Thymus (tissue), 11 donors: ENCODE data around the gene ACOT4. TPM values are rescaled to one million over a fixed set of nuclear protein-coding genes. Genes with fewer than 3 reads are reported as not detected.

Experiments used
- DNase-seq, 9 donors: peaks; one replicate each; pipeline ENCODE4 v3.0.0-alpha.2; 2013; ENCODE audit warnings: low spot score in 9 of 9, low read depth in 6 of 9, missing footprints in 1 of 9
- H3K27ac ChIP-seq, 2 donors: one replicate each; pipeline ENCODE4 v1.5.1; 2013; ENCODE audit warnings: control low read depth in 1 of 2, low read depth in 1 of 2, low read length in 1 of 2, mild to moderate bottlenecking in 1 of 2, moderate library complexity in 1 of 2
- H3K27me3 ChIP-seq, 2 donors: one replicate each; pipeline ENCODE4 v1.5.1; 2013; ENCODE audit warnings: low read length in 1 of 2; ENCODE audit not compliant: control insufficient read depth in 2 of 2, insufficient read depth in 1 of 2
- H3K36me3 ChIP-seq, 2 donors: one replicate each; pipeline ENCODE4 v1.5.1; 2013; ENCODE audit warnings: low read length in 1 of 2, mild to moderate bottlenecking in 1 of 2, moderate library complexity in 1 of 2; ENCODE audit not compliant: control insufficient read depth in 2 of 2, insufficient read depth in 2 of 2
- H3K4me1 ChIP-seq, 2 donors: one replicate each; pipeline ENCODE4 v1.5.1; 2013; ENCODE audit warnings: low read length in 2 of 2; ENCODE audit not compliant: control insufficient read depth in 2 of 2, insufficient read depth in 2 of 2
- H3K4me3 ChIP-seq, 2 donors: one replicate each; pipeline ENCODE4 v1.5.1; 2013; ENCODE audit warnings: low read length in 2 of 2, control low read depth in 1 of 2, mild to moderate bottlenecking in 1 of 2
- H3K9me3 ChIP-seq, 2 donors: one replicate each; pipeline ENCODE4 v1.5.1; 2013; ENCODE audit warnings: low read length in 1 of 2, mild to moderate bottlenecking in 1 of 2; ENCODE audit not compliant: control insufficient read depth in 2 of 2, insufficient read depth in 1 of 2
- WGBS: extraction: QIAGEN DNeasy Blood & Tissue Kit; methylation state at CpG from one replicate; pipeline ENCODE4 v1.1.7; 2013; 5-methylcytosine and 5-hydroxymethylcytosine counted together
- polyA plus RNA-seq: library from polyadenylated mRNA; stranded (reverse); fragments of 200-250 nt; gene quantifications from one replicate; pipeline ENCODE4 v1.2.3, GENCODE V29; 2013
- total RNA-seq: library from RNA; stranded (reverse); fragments of 120-200 nt; gene quantifications from one replicate; pipeline ENCODE4 v1.2.4, GENCODE V29; 2013
- donor health status: healthy.

The ACOT4 gene
- total and polyA plus RNA-seq, 2 donors, result 0.76 to 1.6 TPM

DNA sequence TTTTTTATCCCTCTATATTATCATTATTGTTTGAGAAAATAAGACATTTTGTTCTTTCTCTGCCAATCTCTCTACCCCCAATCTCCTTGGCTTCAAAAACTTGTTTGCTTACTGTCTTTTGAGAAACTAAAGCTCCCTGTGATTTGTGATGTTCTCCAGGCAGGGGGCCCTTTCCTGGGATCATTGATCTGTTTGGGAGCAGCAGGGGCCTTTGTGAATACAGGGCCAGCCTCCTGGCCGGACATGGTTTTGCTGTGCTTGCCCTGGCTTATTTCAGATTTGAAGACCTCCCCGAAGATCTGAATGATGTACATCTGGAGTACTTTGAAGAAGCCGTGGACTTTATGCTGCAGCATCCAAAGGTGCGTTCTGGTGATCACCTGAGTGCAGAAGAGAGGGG lies 25.2 kb downstream of the ACOT4 start:
- Histone ChIP-seq H3K4me1 (peaks cover 0 to 3% of the 10 kb centered on the region in 2 donors), H3K27me3 (peaks cover 0 to 18% of the 10 kb centered on the region in 2 donors), H3K36me3 (no peaks in the 10 kb centered on the region), H3K4me3 (no peak overlapping the region), H3K27ac (no peak overlapping the region), H3K9me3 (no peaks in the 10 kb centered on the region)
- no peak for DNase-seq
- WGBS, result 93% methylated on average over 4 of the region's 4 CpGs

DNA sequence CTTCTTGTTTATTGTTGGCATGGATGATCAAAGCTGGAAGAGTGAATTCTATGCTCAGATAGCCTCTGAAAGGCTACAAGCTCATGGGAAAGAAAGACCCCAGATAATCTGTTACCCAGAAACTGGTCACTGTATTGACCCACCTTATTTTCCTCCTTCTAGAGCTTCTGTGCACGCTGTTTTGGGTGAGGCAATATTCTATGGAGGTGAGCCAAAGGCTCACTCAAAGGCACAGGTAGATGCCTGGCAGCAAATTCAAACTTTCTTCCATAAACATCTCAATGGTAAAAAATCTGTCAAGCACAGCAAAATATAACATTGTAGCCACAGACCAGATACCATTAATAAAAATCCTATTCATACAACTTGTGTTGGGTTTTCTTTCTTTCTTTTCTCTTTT lies 27.9 kb downstream of the ACOT4 start:
- no peak overlapping the region for H3K4me3 ChIP-seq
- WGBS, result 93% methylated on average over 1 of the region's 1 CpG
- H3K9me3 ChIP-seq, result no peaks in the 10 kb centered on the region

DNA sequence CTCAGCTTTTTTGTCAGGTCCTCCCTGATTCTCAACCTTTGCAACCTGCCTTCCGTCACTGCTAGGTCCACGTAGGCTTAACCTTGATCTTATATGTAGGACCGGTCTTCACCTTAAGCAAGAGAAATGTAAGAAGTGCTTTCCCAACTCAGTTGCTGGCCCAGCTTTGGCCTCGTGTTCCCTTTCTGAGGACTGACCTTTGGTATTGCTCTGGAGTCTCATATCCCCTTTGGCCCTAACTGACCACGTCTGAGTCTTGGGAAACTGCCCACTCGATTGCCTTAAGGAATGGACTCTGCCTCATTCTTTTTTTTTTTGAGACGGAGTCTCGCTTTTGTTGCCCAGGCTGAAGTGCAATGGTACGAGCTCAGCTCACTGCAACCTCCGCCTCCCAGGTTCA lies 28.6 kb downstream of the ACOT4 start:
- 95% methylated on average over 10 of the region's 10 CpGs for WGBS
- H3K27me3 ChIP-seq, result no peaks in the 10 kb centered on the region
- H3K27ac ChIP-seq, result no peak overlapping the region
- no peaks in the 10 kb centered on the region for H3K9me3 ChIP-seq
- H3K4me1 ChIP-seq, result no peaks in the 10 kb centered on the region
- no peak for DNase-seq
- no peak overlapping the region for H3K4me3 ChIP-seq
- no peaks in the 10 kb centered on the region for H3K36me3 ChIP-seq

More for the DNA sequence above, 27.9 kb downstream of the ACOT4 start:
- DNase-seq, result no peak
- Histone ChIP-seq H3K36me3 (no peaks in the 10 kb centered on the region), H3K27me3 (no peaks in the 10 kb centered on the region), H3K4me1 (no peaks in the 10 kb centered on the region), H3K27ac (no peak overlapping the region)

DNA sequence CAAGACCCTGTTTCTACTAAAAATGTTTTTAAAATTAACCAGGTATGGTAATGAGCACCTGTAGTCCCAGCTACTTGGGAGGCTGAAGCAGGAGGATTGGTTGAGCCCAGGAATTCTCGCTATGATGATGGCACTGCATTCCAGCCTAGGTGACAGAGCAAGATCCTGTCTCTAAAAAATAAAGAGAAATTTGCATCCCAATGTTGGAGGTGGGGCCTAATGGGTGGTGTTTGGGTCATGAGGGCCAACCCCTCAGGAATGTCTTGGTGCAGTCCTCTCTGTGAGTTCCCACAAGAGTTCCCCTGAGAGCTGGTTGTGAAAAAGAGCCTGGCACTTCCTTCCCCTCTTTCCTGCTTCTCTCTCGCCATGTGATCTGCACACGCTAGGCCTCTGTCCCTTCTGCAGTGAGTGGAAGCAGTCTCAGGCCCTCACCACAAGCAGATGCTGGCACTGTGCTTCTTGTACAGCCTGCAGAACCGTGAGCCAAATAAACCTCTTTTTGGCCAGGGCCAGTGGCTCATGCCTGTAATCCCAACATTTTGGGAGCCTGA lies 31.9 kb downstream of the ACOT4 start:
- Histone ChIP-seq H3K9me3 (no peaks in the 10 kb centered on the region), H3K36me3 (no peaks in the 10 kb centered on the region), H3K27me3 (no peaks in the 10 kb centered on the region), H3K4me3 (no peak overlapping the region), H3K27ac (no peak overlapping the region), H3K4me1 (no peaks in the 10 kb centered on the region)
- DNase-seq, result no peak
- WGBS, result 95% methylated on average over 4 of the region's 4 CpGs

DNA sequence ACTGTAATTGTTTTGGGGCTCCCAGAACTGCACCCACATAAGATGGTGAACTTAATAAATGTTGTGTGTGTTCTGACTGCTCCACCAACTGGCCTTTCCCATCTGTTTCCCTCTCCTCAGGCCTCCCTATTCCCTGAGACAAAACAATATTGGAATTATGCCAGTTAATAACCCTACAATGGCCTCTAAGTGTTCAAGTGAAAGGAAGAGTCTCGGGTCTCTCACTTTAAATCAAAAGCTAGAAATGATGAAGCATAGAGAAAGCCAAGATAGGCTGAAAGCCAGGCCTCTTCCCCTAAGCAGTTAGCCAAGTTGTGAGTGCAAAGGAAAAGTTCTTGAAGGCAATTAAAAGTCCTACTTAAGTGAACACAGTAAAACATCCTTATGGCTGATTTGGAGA lies 34.0 kb downstream of the ACOT4 start:
- no peak for DNase-seq
- Histone ChIP-seq H3K27me3 (peaks cover 0 to 4% of the 10 kb centered on the region in 2 donors), H3K4me3 (no peak overlapping the region), H3K27ac (no peak overlapping the region), H3K9me3 (no peaks in the 10 kb centered on the region), H3K4me1 (no peaks in the 10 kb centered on the region), H3K36me3 (no peaks in the 10 kb centered on the region)
- WGBS, result 93% methylated on average over 1 of the region's 1 CpG

DNA sequence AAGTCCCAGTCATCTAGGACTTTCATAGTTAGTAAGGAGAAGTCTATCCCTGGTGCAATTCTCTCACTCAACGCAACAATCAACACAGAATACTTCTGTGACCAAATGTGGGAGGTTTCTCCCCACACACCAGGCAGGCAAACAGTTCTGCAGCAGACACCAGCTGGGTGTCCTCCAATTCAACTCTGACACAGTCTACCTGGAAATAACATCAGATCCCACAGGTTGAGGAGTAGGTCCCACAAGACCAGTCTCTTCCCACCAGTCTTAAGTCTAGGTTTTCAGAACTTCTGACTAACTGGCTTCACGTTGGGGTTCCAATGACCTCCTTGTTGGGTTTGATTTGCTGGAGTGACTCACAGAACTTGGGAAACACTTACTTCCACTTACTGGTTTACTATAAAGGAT lies 35.5 kb downstream of the ACOT4 start:
- Histone ChIP-seq H3K36me3 (no peaks in the 10 kb centered on the region), H3K4me1 (no peaks in the 10 kb centered on the region), H3K9me3 (no peaks in the 10 kb centered on the region), H3K27ac (no peak overlapping the region), H3K4me3 (no peak overlapping the region), H3K27me3 (peaks cover 0 to 15% of the 10 kb centered on the region in 2 donors)
- WGBS, result 97% methylated on average over 2 of the region's 2 CpGs
- no peak for DNase-seq

DNA sequence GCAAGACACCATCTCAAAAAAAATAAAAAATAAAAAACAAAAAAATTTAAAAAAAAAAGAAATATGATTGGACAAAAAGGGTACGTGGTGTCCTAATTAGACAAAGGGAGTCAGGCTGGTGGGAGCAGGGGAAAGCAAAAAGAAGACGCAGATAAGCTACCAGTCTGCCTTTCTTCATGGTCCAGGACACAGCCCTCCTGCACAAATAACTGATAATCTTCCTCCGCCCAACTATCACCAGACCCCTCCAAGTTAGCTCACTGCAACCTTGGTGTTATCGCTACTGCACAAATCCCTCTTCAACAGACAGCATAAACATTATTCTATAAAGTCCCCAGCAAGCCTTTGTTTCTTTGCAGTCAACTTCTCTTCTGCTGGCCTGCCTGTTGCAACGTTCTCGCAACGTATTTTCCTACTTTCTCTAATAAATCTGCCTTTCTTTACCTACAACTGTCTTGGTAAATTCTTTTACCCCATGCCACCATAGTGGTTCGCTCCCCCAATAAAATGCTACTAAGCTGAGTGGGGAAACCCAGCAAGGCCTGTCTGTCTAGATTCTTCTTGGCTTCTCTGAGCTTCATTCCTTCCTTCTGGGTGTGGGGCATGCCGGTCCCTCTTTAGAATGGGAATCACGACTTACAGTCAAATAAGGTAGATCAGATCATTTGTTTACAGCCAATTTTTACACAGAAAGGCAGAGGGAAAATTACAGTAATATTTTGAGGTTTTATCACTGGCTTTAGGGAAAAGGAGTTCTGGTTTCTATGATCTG lies 38.5 kb downstream of the ACOT4 start:
- Histone ChIP-seq H3K27ac (no peak overlapping the region), H3K36me3 (no peaks in the 10 kb centered on the region), H3K4me3 (no peak overlapping the region), H3K9me3 (peaks cover 0 to 2% of the 10 kb centered on the region in 2 donors), H3K4me1 (peaks cover 10 to 12% of the 10 kb centered on the region in 2 donors), H3K27me3 (peaks cover 14 to 44% of the 10 kb centered on the region in 2 donors)
- DNase-seq, result no peak
- 96% methylated on average over 10 of the region's 10 CpGs for WGBS

DNA sequence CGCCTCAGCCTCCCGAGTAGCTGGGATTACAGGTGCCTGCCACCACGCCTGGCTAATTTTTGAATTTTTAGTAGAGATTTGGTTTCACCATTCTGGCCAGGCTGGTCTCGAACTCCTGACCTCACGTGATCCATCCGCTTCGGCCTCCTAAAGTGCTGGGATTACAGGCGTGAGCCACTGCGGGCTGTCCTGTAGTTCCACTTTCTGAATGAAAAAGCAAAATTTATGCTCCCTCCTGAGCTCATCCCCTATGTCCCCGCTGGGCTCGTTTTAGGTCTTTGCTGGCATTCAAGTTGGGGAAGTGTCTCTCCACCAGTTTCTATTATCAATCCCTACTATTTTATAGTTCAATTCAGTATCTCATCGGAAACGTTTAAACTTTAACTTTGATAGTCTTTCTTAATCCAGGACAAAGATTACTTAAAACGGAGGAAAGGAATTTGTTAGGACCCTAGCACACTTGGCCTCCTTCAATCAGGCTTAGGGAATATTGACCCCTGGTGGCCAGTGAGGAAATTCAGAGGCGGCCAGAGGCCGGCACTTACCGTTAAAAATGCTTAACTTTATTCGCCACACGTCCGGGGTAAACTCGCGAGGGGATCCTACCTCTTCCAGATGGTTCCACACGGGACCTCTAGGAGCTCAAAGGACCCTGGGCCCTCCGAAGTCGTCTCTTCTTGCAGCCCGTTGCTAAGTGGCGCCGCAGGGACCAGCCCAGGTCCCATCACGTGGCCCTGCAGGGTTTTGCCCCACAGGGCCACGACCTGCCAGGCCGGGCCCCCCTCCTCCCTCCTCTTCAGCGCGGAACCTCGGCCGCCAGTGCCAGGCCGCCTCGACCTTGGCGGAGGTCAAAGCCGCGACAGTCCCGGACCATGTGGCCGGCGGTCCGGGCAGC lies 41.7 kb downstream of the ACOT4 start:
- H3K4me1 ChIP-seq, result peaks cover 10 to 12% of the 10 kb centered on the region in 2 donors
- H3K27ac ChIP-seq, result no peak overlapping the region
- peak overlapping the region; percentile 25 to 53 for H3K4me3 ChIP-seq
- H3K9me3 ChIP-seq, result peaks cover 0 to 2% of the 10 kb centered on the region in 2 donors
- peak in 5 of 9 donors; percentile 13 to 64 (median 28) for DNase-seq
- H3K27me3 ChIP-seq, result peaks cover 14 to 58% of the 10 kb centered on the region in 2 donors
- WGBS, result 13% methylated on average over 44 of the region's 44 CpGs
- no peaks in the 10 kb centered on the region for H3K36me3 ChIP-seq
